GM12878 (cell line): ENCODE results near the gene SLC38A3. TPM values are rescaled to one million over a fixed set of nuclear protein-coding genes. Genes with fewer than 3 reads are reported as not detected.

ENCODE experiments used
- ATAC-seq: fragments of 200-7000 bp; cut with Tn5 transposase; 3 replicates; pipeline ENCODE4 v1.9.1; 2020; ENCODE audit warnings: mild to moderate bottlenecking, moderate library complexity
- BruUV-seq: library from RNA; stranded (reverse); fragments of 400-500 nt; replicated peaks from 2 replicates; lab custom pipeline; 2021; lab: Mats Ljungman, UMichigan
- CTCF ChIA-PET: fragments of 300-600 bp; sonication (Branson Sonifier 250); formaldehyde crosslinking; extraction: SDS; loops from one replicate; lab custom pipeline; 2021; ENCODE audit warnings: inconsistent platforms; lab: Yijun Ruan, JAX
- POLR2A ChIA-PET: fragments of 350-600 bp; formaldehyde crosslinking; extraction: SDS; loops from one replicate; lab custom pipeline; 2021; ENCODE audit warnings: inconsistent platforms; lab: Charles Lee
- RAD21 ChIA-PET: fragments of 300-600 bp; sonication (Branson Sonifier 250); formaldehyde crosslinking; loops from one replicate; lab custom pipeline; 2023; ENCODE audit warnings: antibody characterized with exemption; ENCODE audit not compliant: unreplicated experiment; lab: Charles Lee
- SMC1A ChIA-PET: fragments of 300-600 bp; sonication (Branson Sonifier 250); formaldehyde crosslinking; loops from one replicate; lab custom pipeline; 2023; ENCODE audit not compliant: unreplicated experiment, uncharacterized antibody; lab: Charles Lee
- DNase-seq: peaks from one replicate; pipeline ENCODE4 v3.0.0-alpha.2; 2011; ENCODE audit warnings: low read depth, low spot score
- FAIRE-seq: peaks from 3 replicates; lab custom pipeline; 2011; peaks lifted over from hg19 to GRCh38; lab: Jason Lieb, UNC
- H2AFZ ChIP-seq: 2 replicates; pipeline ENCODE4 v1.6.0; 2011; ENCODE audit warnings: low read depth, low read length, control low read depth; ENCODE audit not compliant: control insufficient read depth
- H3K27ac ChIP-seq: 2 replicates; pipeline ENCODE4 v1.5.1; 2011; ENCODE audit warnings: control low read depth; ENCODE audit not compliant: control insufficient read depth, insufficient read depth
- H3K27me3 ChIP-seq, 2 experiments: replicated peaks in 1 of 2; 2 replicates each; pipeline versions ENCODE4 v1.6.0 to v1.6.1; 2011; ENCODE audit warnings: low read length in 1 of 2; ENCODE audit not compliant: control insufficient read depth in 2 of 2, insufficient read depth in 2 of 2
- H3K36me3 ChIP-seq, 2 experiments: 2 replicates each; pipeline ENCODE4 v1.5.1; 2011; ENCODE audit warnings: low read length in 1 of 2; ENCODE audit not compliant: control insufficient read depth in 2 of 2, insufficient read depth in 2 of 2
- H3K4me1 ChIP-seq: 2 replicates; pipeline ENCODE4 v1.6.1; 2011; ENCODE audit warnings: mild to moderate bottlenecking, low read length, moderate library complexity, mixed read lengths; ENCODE audit not compliant: control insufficient read depth, insufficient read depth
- H3K4me2 ChIP-seq: 2 replicates; pipeline ENCODE4 v1.6.0; 2011; ENCODE audit warnings: control low read depth; ENCODE audit not compliant: control insufficient read depth, insufficient read depth
- H3K4me3 ChIP-seq: fragments of 200-600 bp; sonication (generic); 2 replicates; pipeline ENCODE4 v1.5.1; 2016
- H3K79me2 ChIP-seq: 2 replicates; pipeline ENCODE4 v1.6.0; 2011; ENCODE audit warnings: low read length; ENCODE audit not compliant: control insufficient read depth, insufficient read depth
- H3K9ac ChIP-seq: 2 replicates; pipeline ENCODE4 v1.8.0; 2011; ENCODE audit warnings: low read length, control low read depth, mixed read lengths; ENCODE audit not compliant: control insufficient read depth, insufficient read depth
- H3K9me3 ChIP-seq: replicated peaks from 3 replicates; pipeline ENCODE4 v1.5.1; 2011; ENCODE audit warnings: mild to moderate bottlenecking, low read length; ENCODE audit not compliant: control insufficient read depth, insufficient read depth
- H4K20me1 ChIP-seq: 2 replicates; pipeline ENCODE4 v1.6.0; 2011; ENCODE audit not compliant: control insufficient read depth, insufficient read depth
- ATF2 ChIP-seq: IDR thresholded peaks from 2 replicates; pipeline ENCODE4 v1.6.1; 2012; ENCODE audit warnings: low read length, inconsistent platforms
- HCFC1 ChIP-seq: fragments of 150-350 bp; IDR thresholded peaks from 2 replicates; pipeline ENCODE4 v1.6.1; 2014; ENCODE audit warnings: low read length
- IRF5 ChIP-seq: fragments of 450-650 bp; IDR thresholded peaks from 2 replicates; pipeline ENCODE4 v1.6.1; 2017; ENCODE audit warnings: borderline replicate concordance
- KDM1A ChIP-seq: fragments of 200-600 bp; sonication (generic); IDR thresholded peaks from 2 replicates; pipeline ENCODE4 v1.6.1; 2016; ENCODE audit warnings: borderline replicate concordance
- NR2F1 ChIP-seq: fragments of 450-650 bp; conservative IDR thresholded peaks from 2 replicates; pipeline ENCODE4 v1.6.1; 2017; ENCODE audit warnings: mild to moderate bottlenecking
- NRF1 ChIP-seq: conservative IDR thresholded peaks from 2 replicates; pipeline ENCODE4 v1.6.1; 2011; ENCODE audit warnings: mild to moderate bottlenecking, low read depth, low read length, improper control_type of control experiment
- RAD21 ChIP-seq: IDR thresholded peaks from 2 replicates; pipeline ENCODE4 v1.6.1; 2011; ENCODE audit warnings: mild to moderate bottlenecking, low read depth, low read length, moderate library complexity; ENCODE audit not compliant: insufficient read depth
- REST ChIP-seq: IDR thresholded peaks from 2 replicates; pipeline ENCODE4 v1.6.1; 2012; ENCODE audit warnings: mild to moderate bottlenecking, low read depth, low read length
- SREBF2 ChIP-seq: IDR thresholded peaks from 2 replicates; pipeline ENCODE4 v1.6.1; 2012; ENCODE audit warnings: mild to moderate bottlenecking, low read length
- WRNIP1 ChIP-seq: IDR thresholded peaks from 2 replicates; pipeline ENCODE4 v1.6.1; 2011; ENCODE audit warnings: low read depth, low read length, improper control_type of control experiment, borderline replicate concordance
- WGBS: methylation state at CpG from one replicate; pipeline ENCODE4 v1.1.6; 2016; ENCODE audit warnings: low lambda C conversion rate; ENCODE audit not compliant: insufficient replicate concordance, insufficient coverage; ENCODE audit errors: missing lambda C conversion rate; 5-methylcytosine and 5-hydroxymethylcytosine counted together
- in situ Hi-C: fragments of 300-500 bp; cut with MboI; formaldehyde crosslinking; loops from 9 replicates; pipeline ENCODE4 v1.14.3; 2018; ENCODE audit warnings: mixed read lengths
- intact Hi-C: fragments of 100-400 bp; cut with micrococcal nuclease; formaldehyde crosslinking; loops from one replicate; pipeline ENCODE4 v1.14.2; 2022; ENCODE audit not compliant: unreplicated experiment
- polyA plus RNA-seq, 11 experiments: library from polyadenylated mRNA; depleted of rRNA in 4 of 11; unstranded in 6 of 11; stranded (reverse) in 5 of 11; fragments of >200 nt; fragmentation: Nextera tagmentation in 4 of 11; fragmentation: Illumina TruSeq in 1 of 11; extraction: Ambion mirVana in 4 of 11; extraction: Trizol in 1 of 11; gene quantifications; 1 replicate in 1 of 11; 2 replicates in 10 of 11; pipeline versions ENCODE4 v1.2.1 to v1.2.3, GENCODE V29; 2011 to 2016; ENCODE audit warnings: inconsistent platforms in 2 of 11, missing spikeins in 2 of 11, low read depth in 1 of 11
- total RNA-seq, 4 experiments: library from RNA; depleted of rRNA in 3 of 4; stranded (reverse); fragments of >200 nt in 3 of 4; fragmentation: Illumina TruSeq in 1 of 4; extraction: Trizol in 1 of 4; gene quantifications; 2 replicates each; pipeline versions ENCODE4 v1.2.1 to v1.2.3, GENCODE V29; 2013 to 2021
- TF ChIP-seq, protein P1 (sequence below): fragments of 450-650 bp; IDR thresholded peaks from 2 replicates; pipeline ENCODE4 v1.6.1; 2017; ENCODE audit warnings: mild to moderate bottlenecking, low read depth, inconsistent platforms; ENCODE audit not compliant: poor library complexity, severe bottlenecking

SLC38A3 gene
- total and polyA plus RNA-seq, 10 of the 15 experiments (the other 5 are each of a cell fraction or from before 2014, with no cell fraction given) = 0.14 TPM; not detected in 9

GRCh38 chr3:50192689-50193141, 12.4 kb upstream of the SLC38A3 start (continued):
- TF ChIP-seq, protein P1, sequence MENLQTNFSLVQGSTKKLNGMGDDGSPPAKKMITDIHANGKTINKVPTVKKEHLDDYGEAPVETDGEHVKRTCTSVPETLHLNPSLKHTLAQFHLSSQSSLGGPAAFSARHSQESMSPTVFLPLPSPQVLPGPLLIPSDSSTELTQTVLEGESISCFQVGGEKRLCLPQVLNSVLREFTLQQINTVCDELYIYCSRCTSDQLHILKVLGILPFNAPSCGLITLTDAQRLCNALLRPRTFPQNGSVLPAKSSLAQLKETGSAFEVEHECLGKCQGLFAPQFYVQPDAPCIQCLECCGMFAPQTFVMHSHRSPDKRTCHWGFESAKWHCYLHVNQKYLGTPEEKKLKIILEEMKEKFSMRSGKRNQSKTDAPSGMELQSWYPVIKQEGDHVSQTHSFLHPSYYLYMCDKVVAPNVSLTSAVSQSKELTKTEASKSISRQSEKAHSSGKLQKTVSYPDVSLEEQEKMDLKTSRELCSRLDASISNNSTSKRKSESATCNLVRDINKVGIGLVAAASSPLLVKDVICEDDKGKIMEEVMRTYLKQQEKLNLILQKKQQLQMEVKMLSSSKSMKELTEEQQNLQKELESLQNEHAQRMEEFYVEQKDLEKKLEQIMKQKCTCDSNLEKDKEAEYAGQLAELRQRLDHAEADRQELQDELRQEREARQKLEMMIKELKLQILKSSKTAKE = no peak
- TF ChIP-seq RAD21 = peak; percentile 94
- TF ChIP-seq HCFC1 = 0 out of 2 replicates have a peak, but pooled peaks have one; percentile 37
- no peak for TF ChIP-seq WRNIP1
- no peak for TF ChIP-seq SREBF2
- no peak for TF ChIP-seq NR2F1

DNA sequence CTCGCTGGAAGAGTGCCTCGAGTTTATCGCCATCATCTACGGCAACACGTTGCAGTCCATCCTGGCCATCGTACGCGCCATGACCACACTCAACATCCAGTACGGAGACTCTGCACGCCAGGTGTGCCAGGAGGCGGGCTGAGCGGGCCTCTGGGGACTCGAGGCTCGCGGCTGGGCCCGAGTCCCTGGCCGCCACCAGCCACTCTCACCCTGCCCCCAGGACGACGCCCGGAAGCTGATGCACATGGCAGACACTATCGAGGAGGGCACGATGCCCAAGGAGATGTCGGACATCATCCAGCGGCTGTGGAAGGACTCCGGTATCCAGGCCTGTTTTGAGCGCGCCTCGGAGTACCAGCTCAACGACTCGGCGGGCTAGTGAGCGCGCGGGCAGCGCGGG, 11.8 kb upstream of the SLC38A3 start:
- Histone ChIP-seq H3K27me3 (no peaks in the 10 kb centered on the region; a peak in 2 of 4 replicates), H3K79me2 (no peaks in the 10 kb centered on the region), H3K27ac (no peak overlapping the region), H4K20me1 (no peaks in the 10 kb centered on the region), H3K9ac (no peak overlapping the region), H3K9me3 (no peaks in the 10 kb centered on the region), H2AFZ (no peak overlapping the region), H3K4me3 (no peak overlapping the region), H3K4me1 (no peaks in the 10 kb centered on the region), H3K36me3 (no peaks in the 10 kb centered on the region), H3K4me2 (no peak overlapping the region)
- ATAC-seq (no peak), DNase-seq (no peak), FAIRE-seq (no peak)
- RAD21 ChIA-PET = interaction anchor here (5.6 kb wide), 1 partner anchor 33 kb away, joined by 72 read pairs; no protein-coding TSS in a partner anchor
- POLR2A ChIA-PET = no interaction called here
- in situ Hi-C loops (loop anchor here (5.0 kb wide), 1 partner anchor 34 kb away; no protein-coding TSS in a partner anchor), intact Hi-C loops (no loop called here)
- TF ChIP-seq ATF2 (no peak), NRF1 (no peak), IRF5 (no peak), REST (no peak), KDM1A (no peak)
- SMC1A ChIA-PET = no interaction called here
- CTCF ChIA-PET = interaction anchor here (1.2 to 6.9 kb wide), 5 partner anchors 21 to 54 kb away, joined by 3 to 110 read pairs (median 25); no protein-coding TSS in a partner anchor
- WGBS = 48% methylated on average over 35 of the region's 36 CpGs
- BruUV-seq = no TSS peak
